SK-N-SH (cell line): ENCODE measurements around the gene NEK2. TPM values are rescaled to one million over a fixed set of nuclear protein-coding genes. Genes with fewer than 3 reads are reported as not detected.

ENCODE experiments used
- CTCF ChIA-PET: fragments of 300-600, 350-600 bp; formaldehyde crosslinking; extraction: SDS; loops from one replicate; lab custom pipeline; 2021; lab: Yijun Ruan, JAX
- POLR2A ChIA-PET: fragments of 350-600 bp; sonication (Branson Sonifier 250); formaldehyde crosslinking; extraction: SDS; loops from one replicate; lab custom pipeline; 2020; ENCODE audit warnings: antibody characterized with exemption, inconsistent platforms; lab: Yijun Ruan, JAX
- DNase-seq: peaks from one replicate; pipeline ENCODE4 v3.0.0; 2012
- H2AFZ ChIP-seq: fragments of 200-600 bp; sonication (generic); 2 replicates; pipeline ENCODE4 v1.8.1; 2016; ENCODE audit warnings: antibody characterized with exemption, mild to moderate bottlenecking, low read depth
- H3F3A ChIP-seq: fragments of 200-600 bp; sonication (generic); replicated peaks from 2 replicates; pipeline ENCODE3; 2016; ENCODE audit warnings: antibody characterized with exemption, mild to moderate bottlenecking; ENCODE audit not compliant: insufficient read depth
- H3K27ac ChIP-seq, 2 experiments: fragments of 200-500 bp in 1 of 2; fragments of 200-600 bp in 1 of 2; sonication (Bioruptor generic) in 1 of 2; sonication (generic), shearing (Covaris generic) in 1 of 2; 2 replicates each; pipeline versions ENCODE4 v1.5.1 to v1.6.1; 2014 to 2016; ENCODE audit warnings: low read depth in 2 of 2, inconsistent platforms in 1 of 2, low read length in 1 of 2, mild to moderate bottlenecking in 1 of 2, mixed read lengths in 1 of 2
- H3K27me3 ChIP-seq: fragments of 200-600 bp; sonication (generic), shearing (Covaris generic); 2 replicates; pipeline ENCODE4 v1.6.1; 2016; ENCODE audit warnings: mixed run types; ENCODE audit not compliant: insufficient read depth
- H3K36me3 ChIP-seq, 2 experiments: fragments of 200-500 bp in 1 of 2; fragments of 200-600 bp in 1 of 2; sonication (Bioruptor generic) in 1 of 2; sonication (generic) in 1 of 2; replicated peaks in 1 of 2; 2 replicates each; pipeline versions ENCODE3 to v1.5.1; 2014 to 2016; ENCODE audit warnings: low read length in 1 of 2, mild to moderate bottlenecking in 1 of 2; ENCODE audit not compliant: insufficient read depth in 2 of 2, control insufficient read depth in 1 of 2
- H3K4me1 ChIP-seq, 2 experiments: fragments of 200-500 bp in 1 of 2; fragments of 200-600 bp in 1 of 2; sonication (Bioruptor generic) in 1 of 2; sonication (generic), shearing (Covaris generic) in 1 of 2; 2 replicates each; pipeline versions ENCODE4 v1.5.1 to v1.6.1; 2014 to 2016; ENCODE audit warnings: low read depth in 1 of 2, low read length in 1 of 2, mixed run types in 1 of 2; ENCODE audit not compliant: insufficient read depth in 2 of 2, control insufficient read depth in 1 of 2
- H3K4me2 ChIP-seq: fragments of 200-600 bp; sonication (generic), shearing (Covaris generic); 2 replicates; pipeline ENCODE4 v1.6.1; 2017; ENCODE audit warnings: mixed run types
- H3K4me3 ChIP-seq, 2 experiments: fragments of 200-500 bp in 1 of 2; fragments of 200-600 bp in 1 of 2; sonication (Bioruptor generic) in 1 of 2; sonication (generic), shearing (Covaris generic) in 1 of 2; 2 replicates each; pipeline versions ENCODE4 v1.5.1 to v1.8.1; 2014 to 2016; ENCODE audit warnings: low read depth in 2 of 2, inconsistent platforms in 1 of 2, low read length in 1 of 2, mild to moderate bottlenecking in 1 of 2, mixed read lengths in 1 of 2, moderate library complexity in 1 of 2
- H3K79me2 ChIP-seq: fragments of 200-600 bp; sonication (generic); 2 replicates; pipeline ENCODE4 v1.8.1; 2017; ENCODE audit warnings: mild to moderate bottlenecking; ENCODE audit not compliant: insufficient read depth
- H3K9ac ChIP-seq: fragments of 200-600 bp; sonication (generic); 2 replicates; pipeline ENCODE4 v1.6.1; 2017; ENCODE audit warnings: mixed run types
- H3K9me2 ChIP-seq: fragments of 200-600 bp; sonication (generic); 2 replicates; pipeline ENCODE4 v1.6.1; 2017; ENCODE audit warnings: mixed run types
- H3K9me3 ChIP-seq: fragments of 200-600 bp; sonication (generic); 2 replicates; pipeline ENCODE4 v1.6.1; 2017; ENCODE audit warnings: mixed run types, mild to moderate bottlenecking, moderate library complexity
- H4K20me1 ChIP-seq: fragments of 200-600 bp; sonication (generic); 2 replicates; pipeline ENCODE4 v1.6.1; 2017; ENCODE audit warnings: mild to moderate bottlenecking, mixed run types; ENCODE audit not compliant: insufficient read depth
- EP300 ChIP-seq, 2 experiments: IDR thresholded peaks; 2 replicates each; pipeline versions ENCODE4 v1.4.0 to v1.6.1; 2012; ENCODE audit warnings: borderline replicate concordance in 1 of 2, low read depth in 1 of 2, low read length in 1 of 2
- FOXM1 ChIP-seq: IDR thresholded peaks from 2 replicates; pipeline ENCODE4 v1.4.0; 2012; ENCODE audit warnings: low read depth, mild to moderate bottlenecking
- GATA2 ChIP-seq: sonication (generic); formaldehyde crosslinking; IDR thresholded peaks from 2 replicates; pipeline ENCODE4 v1.5.0; 2020; ENCODE audit warnings: mild to moderate bottlenecking, missing genetic modification reagents
- IRF3 ChIP-seq: fragments of 150-350 bp; IDR thresholded peaks from 2 replicates; pipeline ENCODE4 v1.6.1; 2016; ENCODE audit warnings: mild to moderate bottlenecking, low read depth, low read length
- JUND ChIP-seq: IDR thresholded peaks from 2 replicates; pipeline ENCODE4 v1.4.0; 2012
- MAX ChIP-seq: IDR thresholded peaks from 2 replicates; pipeline ENCODE4 v1.4.0; 2012; ENCODE audit warnings: low read depth
- NFIC ChIP-seq: IDR thresholded peaks from 2 replicates; pipeline ENCODE4 v1.4.0; 2012; ENCODE audit warnings: borderline replicate concordance
- PBX3 ChIP-seq: IDR thresholded peaks from 2 replicates; pipeline ENCODE4; 2012
- RCOR1 ChIP-seq: fragments of 150-350 bp; IDR thresholded peaks from 2 replicates; pipeline ENCODE4 v1.6.1; 2017; ENCODE audit warnings: antibody characterized with exemption, low read length
- RFX5 ChIP-seq: IDR thresholded peaks from 2 replicates; pipeline ENCODE4 v1.6.1; 2012; ENCODE audit warnings: mild to moderate bottlenecking, improper control_type of control experiment, low read length
- SIN3A ChIP-seq: IDR thresholded peaks from 2 replicates; pipeline ENCODE4 v1.6.1; 2012; ENCODE audit warnings: low read depth, mild to moderate bottlenecking, low read length, moderate library complexity, borderline replicate concordance
- SMC3 ChIP-seq: IDR thresholded peaks from 2 replicates; pipeline ENCODE4 v1.6.1; 2012; ENCODE audit warnings: low read depth, low read length, improper control_type of control experiment
- TCF12 ChIP-seq: IDR thresholded peaks from 2 replicates; pipeline ENCODE4 v1.4.0; 2012
- TEAD4 ChIP-seq: IDR thresholded peaks from 2 replicates; pipeline ENCODE4 v1.4.0; 2012; ENCODE audit warnings: mild to moderate bottlenecking, borderline replicate concordance; ENCODE audit not compliant: insufficient read depth
- USF2 ChIP-seq: fragments of 150-350 bp; IDR thresholded peaks from 2 replicates; pipeline ENCODE4 v1.6.1; 2017; ENCODE audit warnings: antibody characterized with exemption, low read length, low read depth, borderline replicate concordance
- YY1 ChIP-seq: IDR thresholded peaks from 2 replicates; pipeline ENCODE4 v1.4.0; 2012; ENCODE audit warnings: low read depth, mild to moderate bottlenecking
- WGBS: methylation state at CpG from one replicate; pipeline ENCODE4 v1.1.6; 2017; ENCODE audit warnings: low lambda C conversion rate; 5-methylcytosine and 5-hydroxymethylcytosine counted together
- polyA plus RNA-seq, 3 experiments: library from polyadenylated mRNA; depleted of rRNA; stranded (reverse); fragments of >200 nt; gene quantifications; 2 replicates each; pipeline ENCODE4 v1.2.3, GENCODE V29; 2012

NEK2 gene
- polyA plus RNA-seq, 1 of the 3 experiments (the other 2 are of a cell fraction) = 9.4 TPM

GRCh38 chr1:211623515-211623914 lies 51.9 kb downstream of the NEK2 start:
- no peak overlapping the region for H3K4me3 ChIP-seq
- H2AFZ ChIP-seq = no peak overlapping the region
- ChIA-PET POLR2A (no interaction called here), CTCF (interaction anchor here (0.6 to 1.2 kb wide), 3 partner anchors 16 to 345 kb away, joined by 3 to 4 read pairs (median 3); no protein-coding TSS in a partner anchor)
- H3F3A ChIP-seq = no peaks in the 10 kb centered on the region
- H3K9ac ChIP-seq = no peak overlapping the region
- no peak overlapping the region for H3K27ac ChIP-seq
- H3K9me2 ChIP-seq = no peaks in the 10 kb centered on the region
- TF ChIP-seq RCOR1 (no peak), USF2 (no peak), TCF12 (no peak), NFIC (no peak), TEAD4 (no peak), GATA2 (CRISPR knock-in tag) (no peak), SIN3A (no peak), MAX (no peak), RFX5 (no peak), SMC3 (no peak), PBX3 (no peak), YY1 (no peak), IRF3 (no peak), EP300 (IDR thresholded peaks at IDR 0.05; ENCODE audit: borderline replicate concordance in 1 of 2, low read depth in 1 of 2, low read length in 1 of 2) (no peak), FOXM1 (no peak), JUND (no peak)
- no peaks in the 10 kb centered on the region for H4K20me1 ChIP-seq
- H3K9me3 ChIP-seq = no peaks in the 10 kb centered on the region
- no peak overlapping the region for H3K4me2 ChIP-seq
- H3K36me3 ChIP-seq = no peaks in the 10 kb centered on the region
- no peak for DNase-seq
- H3K27me3 ChIP-seq = no peaks in the 10 kb centered on the region
- no peaks in the 10 kb centered on the region for H3K79me2 ChIP-seq
- 95% methylated on average over 3 of the region's 3 CpGs for WGBS
- H3K4me1 ChIP-seq = no peaks in the 10 kb centered on the region; a peak in 1 of 4 replicates
